GM21360 (cell line): Measurements from ENCODE around the gene KRTAP5-3.
"Not testable (repeated sequence)": the region's sequence is repeated elsewhere in the genome, so short reads cannot be mapped to it uniquely, and the experiment has no call there.

ENCODE experiments used
- ATAC-seq: cut with Tn5 transposase; IDR thresholded peaks from one replicate; pipeline ENCODE4 v1.9.1; 2021; ENCODE audit warnings: mild to moderate bottlenecking, moderate library complexity; ENCODE audit not compliant: unreplicated experiment

The KRTAP5-3 gene

GRCh38 chr11:1608363-1608762 lies at the start of gene KRTAP5-3:
TSS of gene KRTAP5-3 (minus strand) at chr11:1608463. CDS start at chr11:1608385, 78 bp downstream.
- no peak for ATAC-seq

- ATAC-seq = no peak
Observed at GRCh38 chr11:1656670-1657069, 48.4 kb upstream of the KRTAP5-3 start.

GRCh38 chr11:1656061-1656441 lies 47.8 kb upstream of the KRTAP5-3 start:
- no peak for ATAC-seq

- no peak for ATAC-seq
Observed at GRCh38 chr11:1655168-1656060, 47.2 kb upstream of the KRTAP5-3 start.

- no peak for ATAC-seq
Observed at GRCh38 chr11:1654388-1655167, 46.3 kb upstream of the KRTAP5-3 start.

GRCh38 chr11:1653541-1654387 lies 45.5 kb upstream of the KRTAP5-3 start:
- no peak for ATAC-seq

- no peak for ATAC-seq
Observed at GRCh38 chr11:1652771-1653540, 44.7 kb upstream of the KRTAP5-3 start.

GRCh38 chr11:1652442-1652770 lies 44.1 kb upstream of the KRTAP5-3 start:
- ATAC-seq = no peak

GRCh38 chr11:1652026-1652425 lies 43.8 kb upstream of the KRTAP5-3 start:
- no peak for ATAC-seq

- ATAC-seq = no peak
Observed at GRCh38 chr11:1651411-1651980, 43.2 kb upstream of the KRTAP5-3 start.

GRCh38 chr11:1650918-1651262 lies 42.6 kb upstream of the KRTAP5-3 start:
- ATAC-seq = no peak

GRCh38 chr11:1650034-1650917 lies 42.0 kb upstream of the KRTAP5-3 start:
- ATAC-seq = no peak

GRCh38 chr11:1648653-1649420 lies 40.6 kb upstream of the KRTAP5-3 start:
- no peak for ATAC-seq

GRCh38 chr11:1647901-1648652 lies 39.8 kb upstream of the KRTAP5-3 start:
- ATAC-seq = no peak

GRCh38 chr11:1646540-1646939 lies 38.3 kb upstream of the KRTAP5-3 start:
- ATAC-seq = not testable (repeated sequence)

- ATAC-seq = no peak
Observed at GRCh38 chr11:1645357-1645821, 37.1 kb upstream of the KRTAP5-3 start.

GRCh38 chr11:1644601-1645356 lies 36.5 kb upstream of the KRTAP5-3 start:
- ATAC-seq = no peak
